C4-2B (cell line): ENCODE data around the gene STAM2.

Experiments used
- ZFX ChIP-seq: fragments of 450-650 bp; IDR thresholded peaks from 2 replicates; pipeline ENCODE4 v1.6.1; 2017
- TF ChIP-seq, protein P1 (sequence below): fragments of 450-650 bp; conservative IDR thresholded peaks from 2 replicates; pipeline ENCODE4 v1.5.1; 2017; ENCODE audit warnings: mild to moderate bottlenecking

DNA sequence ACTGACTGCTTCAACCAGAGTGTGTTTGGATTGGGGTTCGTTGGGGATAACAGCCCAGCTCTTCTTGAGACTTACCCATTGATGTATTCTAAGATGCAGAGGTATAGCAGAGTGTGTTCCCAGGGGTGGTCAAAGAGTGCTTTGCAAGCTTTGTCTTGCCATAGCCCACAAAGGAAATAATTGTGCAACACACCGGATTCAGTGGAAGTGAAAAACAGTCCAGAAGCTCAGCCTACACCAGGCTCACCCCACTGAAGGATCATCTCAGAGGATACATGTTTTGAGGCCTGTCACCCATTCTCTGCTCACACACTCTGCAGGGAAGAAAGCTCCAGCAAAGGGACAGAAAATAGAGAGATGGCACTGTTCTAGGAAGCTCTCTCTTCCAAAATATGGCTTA, 86.3 kb downstream of the STAM2 start:
- no peak for TF ChIP-seq ZFX
- TF ChIP-seq, protein P1, sequence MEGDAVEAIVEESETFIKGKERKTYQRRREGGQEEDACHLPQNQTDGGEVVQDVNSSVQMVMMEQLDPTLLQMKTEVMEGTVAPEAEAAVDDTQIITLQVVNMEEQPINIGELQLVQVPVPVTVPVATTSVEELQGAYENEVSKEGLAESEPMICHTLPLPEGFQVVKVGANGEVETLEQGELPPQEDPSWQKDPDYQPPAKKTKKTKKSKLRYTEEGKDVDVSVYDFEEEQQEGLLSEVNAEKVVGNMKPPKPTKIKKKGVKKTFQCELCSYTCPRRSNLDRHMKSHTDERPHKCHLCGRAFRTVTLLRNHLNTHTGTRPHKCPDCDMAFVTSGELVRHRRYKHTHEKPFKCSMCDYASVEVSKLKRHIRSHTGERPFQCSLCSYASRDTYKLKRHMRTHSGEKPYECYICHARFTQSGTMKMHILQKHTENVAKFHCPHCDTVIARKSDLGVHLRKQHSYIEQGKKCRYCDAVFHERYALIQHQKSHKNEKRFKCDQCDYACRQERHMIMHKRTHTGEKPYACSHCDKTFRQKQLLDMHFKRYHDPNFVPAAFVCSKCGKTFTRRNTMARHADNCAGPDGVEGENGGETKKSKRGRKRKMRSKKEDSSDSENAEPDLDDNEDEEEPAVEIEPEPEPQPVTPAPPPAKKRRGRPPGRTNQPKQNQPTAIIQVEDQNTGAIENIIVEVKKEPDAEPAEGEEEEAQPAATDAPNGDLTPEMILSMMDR, result no peak
